ENCODE measurements around the gene FAM110C. TPM values are rescaled to one million over a fixed set of nuclear protein-coding genes. Genes with fewer than 3 reads are reported as not detected.

The FAM110C gene
- total RNA-seq, 1 donor from 2014 or later, result 7.8 TPM

DNA sequence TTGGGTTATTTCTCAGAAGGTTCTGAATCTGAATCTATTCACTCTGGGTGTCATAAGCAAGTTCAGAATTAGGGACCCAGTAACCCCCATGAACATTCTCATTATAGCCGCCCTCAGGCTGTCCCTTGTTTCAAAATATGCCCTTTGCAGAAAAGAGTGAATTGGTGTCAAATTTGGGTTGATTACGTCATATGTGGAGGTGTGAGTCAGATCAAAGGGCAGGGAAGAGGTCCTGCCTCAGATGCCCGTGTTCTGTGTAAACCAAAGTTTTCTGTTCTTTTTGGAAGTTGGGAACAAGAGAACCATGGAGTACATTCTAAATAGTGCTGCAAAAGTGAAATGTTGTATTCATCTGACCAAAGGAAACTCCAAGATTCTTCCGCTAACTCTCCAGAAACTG, 5.8 kb downstream of the FAM110C start:
- Mint-ChIP-seq H3K4me1 (peaks cover 18% of the 10 kb centered on the region), H3K4me3 (no peak overlapping the region), H3K27me3 (ENCODE audit: low read depth) (peaks cover 30% of the 10 kb centered on the region), H3K36me3 (no peaks in the 10 kb centered on the region), H3K27ac (no peak overlapping the region), H3K9me3 (no peaks in the 10 kb centered on the region)
- no peak for DNase-seq (ENCODE audit: low spot score in 2 of 2, unreplicated experiment in 2 of 2)
- TF ChIP-seq CTCF (IDR thresholded peaks at IDR 0.05; ENCODE audit: unreplicated experiment), result no peak

DNA sequence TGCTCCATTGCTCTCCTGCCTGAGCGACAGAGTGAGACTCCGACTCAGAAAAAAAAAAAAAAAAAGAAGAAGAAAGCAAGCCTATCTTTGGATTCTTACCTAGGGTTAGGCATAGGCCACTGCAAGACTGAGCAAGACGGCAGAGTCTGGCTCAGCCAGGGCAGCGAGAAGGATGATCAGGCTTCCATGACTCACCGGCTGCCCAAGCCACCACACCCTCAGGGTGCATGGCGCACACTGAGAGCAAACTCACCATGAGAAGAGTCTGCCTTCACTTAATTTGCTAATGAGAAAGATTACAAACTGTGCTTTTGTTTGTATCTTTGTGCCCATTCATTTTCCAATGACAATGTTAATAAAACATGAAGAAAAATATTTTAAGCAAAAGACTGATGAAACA, 8.2 kb downstream of the FAM110C start:
- no peak for DNase-seq (ENCODE audit: low spot score in 2 of 2, unreplicated experiment in 2 of 2)
- no peak overlapping the region for H3K4me3 Mint-ChIP-seq
- no peaks in the 10 kb centered on the region for H3K9me3 Mint-ChIP-seq
- TF ChIP-seq CTCF (IDR thresholded peaks at IDR 0.05; ENCODE audit: unreplicated experiment), result no peak
- H3K36me3 Mint-ChIP-seq, result no peaks in the 10 kb centered on the region
- H3K4me1 Mint-ChIP-seq, result peaks cover 7% of the 10 kb centered on the region
- no peak overlapping the region for H3K27ac Mint-ChIP-seq
- H3K27me3 Mint-ChIP-seq (ENCODE audit: low read depth), result peaks cover 6% of the 10 kb centered on the region

- H3K4me3 Mint-ChIP-seq, result no peak overlapping the region
Observed at GRCh38 chr2:36318-36717, 10.0 kb downstream of the FAM110C start.

DNA sequence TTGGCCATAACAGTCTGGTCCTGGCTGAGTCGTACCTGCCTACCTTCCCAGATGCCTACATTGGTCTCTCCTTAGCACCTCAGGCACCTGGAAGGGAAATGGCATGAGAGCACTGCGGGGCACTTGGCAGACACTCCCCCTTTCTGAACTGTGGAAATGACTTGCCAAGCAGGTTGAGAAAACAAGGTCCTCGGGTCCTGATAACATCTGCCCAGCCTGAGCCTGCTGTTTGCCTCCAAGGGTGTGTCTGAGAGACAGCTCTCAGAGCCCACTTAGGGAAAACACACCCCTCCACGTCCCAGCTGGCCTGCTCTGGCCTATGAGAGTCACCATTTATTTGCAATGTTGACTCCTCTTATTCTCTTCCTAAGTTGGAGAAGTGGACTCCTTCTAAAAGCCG, 10.5 kb downstream of the FAM110C start:
- no peaks in the 10 kb centered on the region for H3K9me3 Mint-ChIP-seq
- H3K27me3 Mint-ChIP-seq (ENCODE audit: low read depth), result no peaks in the 10 kb centered on the region
- H3K27ac Mint-ChIP-seq, result no peak overlapping the region
- no peak overlapping the region for H3K4me3 Mint-ChIP-seq
- peaks cover 1% of the 10 kb centered on the region for H3K4me1 Mint-ChIP-seq
- no peaks in the 10 kb centered on the region for H3K36me3 Mint-ChIP-seq
- no peak for DNase-seq (ENCODE audit: low spot score in 2 of 2, unreplicated experiment in 2 of 2)
- TF ChIP-seq CTCF (IDR thresholded peaks at IDR 0.05; ENCODE audit: unreplicated experiment), result no peak

More at GRCh38 chr2:36318-36717, 10.0 kb downstream of the FAM110C start:
- no peaks in the 10 kb centered on the region for H3K9me3 Mint-ChIP-seq
- no peak overlapping the region for H3K27ac Mint-ChIP-seq
- no peak for DNase-seq (ENCODE audit: low spot score in 2 of 2, unreplicated experiment in 2 of 2)
- no peaks in the 10 kb centered on the region for H3K36me3 Mint-ChIP-seq
- TF ChIP-seq CTCF (IDR thresholded peaks at IDR 0.05; ENCODE audit: unreplicated experiment), result no peak
- H3K27me3 Mint-ChIP-seq (ENCODE audit: low read depth), result no peaks in the 10 kb centered on the region
- peaks cover 1% of the 10 kb centered on the region for H3K4me1 Mint-ChIP-seq

GRCh38 chr2:33620-34019, 12.7 kb downstream of the FAM110C start:
- no peaks in the 10 kb centered on the region for H3K27me3 Mint-ChIP-seq (ENCODE audit: low read depth)
- no peak overlapping the region for H3K4me3 Mint-ChIP-seq
- H3K9me3 Mint-ChIP-seq, result no peaks in the 10 kb centered on the region

More at GRCh38 chr2:33620-34019, 12.7 kb downstream of the FAM110C start:
- no peak for TF ChIP-seq CTCF (IDR thresholded peaks at IDR 0.05; ENCODE audit: unreplicated experiment)
- H3K36me3 Mint-ChIP-seq, result no peaks in the 10 kb centered on the region
- no peak for DNase-seq (ENCODE audit: low spot score in 2 of 2, unreplicated experiment in 2 of 2)
- peaks cover 1% of the 10 kb centered on the region for H3K4me1 Mint-ChIP-seq
- H3K27ac Mint-ChIP-seq, result no peak overlapping the region
